ENCODE data around the gene TCAP. TPM values are rescaled to one million over a fixed set of nuclear protein-coding genes. Genes with fewer than 3 reads are reported as not detected.
"Not testable (repeated sequence)": the region's sequence is repeated elsewhere in the genome, so short reads cannot be mapped to it uniquely, and the experiment has no call there.

Gene TCAP
- total RNA-seq, 1 donor from 2014 or later: not detected

DNA sequence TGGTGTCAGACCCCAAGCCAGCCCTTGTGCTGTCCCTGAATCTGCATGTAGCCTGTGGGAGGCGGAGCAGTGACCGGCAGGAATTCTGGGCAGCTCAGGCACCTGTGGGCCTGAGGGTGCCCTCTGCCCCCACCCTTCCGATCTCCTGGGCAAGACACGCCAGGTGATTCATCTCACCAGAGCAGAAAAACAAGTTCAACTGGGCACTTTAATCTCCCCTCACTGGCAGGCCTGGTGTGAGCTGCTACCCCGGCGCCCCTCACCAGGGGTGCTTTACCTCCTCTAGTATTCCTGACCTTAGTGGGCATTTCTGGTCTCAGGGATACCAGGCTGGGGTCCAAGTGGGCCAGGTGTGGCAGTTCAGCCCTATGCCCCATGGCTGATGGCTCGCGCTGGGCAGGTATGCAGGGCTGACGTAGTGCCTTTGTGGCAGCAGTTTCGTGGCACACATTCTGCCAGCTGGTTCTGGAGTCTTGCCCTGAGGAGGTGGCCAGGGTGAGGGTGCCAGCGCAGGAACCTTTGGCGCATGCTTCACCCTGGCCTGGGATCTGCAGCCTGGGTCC lies 40.7 kb downstream of the TCAP start:
- Histone ChIP-seq H3K4me3 (ENCODE audit: low read depth, low read length) (no peak overlapping the region), H3K27me3 (ENCODE audit: control insufficient read depth, insufficient read depth, low read length) (no peaks in the 10 kb centered on the region), H3K36me3 (ENCODE audit: control insufficient read depth, insufficient read depth, low read length) (peaks cover 31% of the 10 kb centered on the region)
- no peak for FAIRE-seq
- peak; percentile 86 for DNase-seq (ENCODE audit: low read depth)
- TF ChIP-seq, protein P1, sequence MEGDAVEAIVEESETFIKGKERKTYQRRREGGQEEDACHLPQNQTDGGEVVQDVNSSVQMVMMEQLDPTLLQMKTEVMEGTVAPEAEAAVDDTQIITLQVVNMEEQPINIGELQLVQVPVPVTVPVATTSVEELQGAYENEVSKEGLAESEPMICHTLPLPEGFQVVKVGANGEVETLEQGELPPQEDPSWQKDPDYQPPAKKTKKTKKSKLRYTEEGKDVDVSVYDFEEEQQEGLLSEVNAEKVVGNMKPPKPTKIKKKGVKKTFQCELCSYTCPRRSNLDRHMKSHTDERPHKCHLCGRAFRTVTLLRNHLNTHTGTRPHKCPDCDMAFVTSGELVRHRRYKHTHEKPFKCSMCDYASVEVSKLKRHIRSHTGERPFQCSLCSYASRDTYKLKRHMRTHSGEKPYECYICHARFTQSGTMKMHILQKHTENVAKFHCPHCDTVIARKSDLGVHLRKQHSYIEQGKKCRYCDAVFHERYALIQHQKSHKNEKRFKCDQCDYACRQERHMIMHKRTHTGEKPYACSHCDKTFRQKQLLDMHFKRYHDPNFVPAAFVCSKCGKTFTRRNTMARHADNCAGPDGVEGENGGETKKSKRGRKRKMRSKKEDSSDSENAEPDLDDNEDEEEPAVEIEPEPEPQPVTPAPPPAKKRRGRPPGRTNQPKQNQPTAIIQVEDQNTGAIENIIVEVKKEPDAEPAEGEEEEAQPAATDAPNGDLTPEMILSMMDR (IDR thresholded peaks at IDR 0.05; ENCODE audit: insufficient read depth, low read length, severe bottlenecking): peak; percentile 4

DNA sequence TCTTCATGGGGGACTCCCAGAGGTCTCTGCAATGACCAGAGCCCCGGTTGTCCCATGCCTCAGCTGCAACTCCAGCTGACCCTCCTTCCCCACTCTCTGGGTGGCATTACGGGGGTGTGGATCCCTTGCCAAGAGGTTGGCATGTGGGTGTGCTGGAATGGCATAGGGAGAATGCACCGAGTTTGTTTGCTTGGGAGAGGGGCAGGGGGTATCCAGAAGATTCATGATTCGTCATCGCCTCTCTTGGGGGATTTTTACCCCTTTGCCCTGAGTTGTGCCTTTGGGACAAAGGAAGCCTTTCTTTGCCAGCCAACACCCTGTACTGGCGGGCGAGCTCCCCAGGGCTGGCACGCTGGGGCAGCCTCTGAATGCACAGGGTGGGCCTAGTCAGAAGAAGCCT lies 41.2 kb downstream of the TCAP start:
- Histone ChIP-seq H3K4me3 (ENCODE audit: low read depth, low read length) (no peak overlapping the region), H3K27me3 (ENCODE audit: control insufficient read depth, insufficient read depth, low read length) (no peaks in the 10 kb centered on the region), H3K36me3 (ENCODE audit: control insufficient read depth, insufficient read depth, low read length) (peaks cover 32% of the 10 kb centered on the region)
- no peak for DNase-seq (ENCODE audit: low read depth)
- TF ChIP-seq, protein P1 (IDR thresholded peaks at IDR 0.05; ENCODE audit: insufficient read depth, low read length, severe bottlenecking): no peak
- no peak for FAIRE-seq

DNA sequence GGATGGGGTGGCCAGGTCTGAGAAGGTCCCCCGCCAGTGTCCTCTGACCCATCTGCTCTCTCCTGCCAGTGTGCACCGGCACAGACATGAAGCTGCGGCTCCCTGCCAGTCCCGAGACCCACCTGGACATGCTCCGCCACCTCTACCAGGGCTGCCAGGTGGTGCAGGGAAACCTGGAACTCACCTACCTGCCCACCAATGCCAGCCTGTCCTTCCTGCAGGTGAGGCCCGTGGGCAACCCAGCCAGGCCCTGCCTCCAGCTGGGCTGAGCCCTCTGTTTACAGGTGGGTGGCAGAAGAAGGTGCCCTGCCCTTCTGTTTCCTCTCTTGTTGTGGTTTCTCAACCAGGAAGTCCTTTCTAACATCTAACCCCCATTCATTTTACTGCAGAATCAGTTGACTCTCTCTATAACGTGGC lies 41.8 kb downstream of the TCAP start:
- peaks cover 36% of the 10 kb centered on the region for H3K36me3 ChIP-seq (ENCODE audit: control insufficient read depth, insufficient read depth, low read length)
- TF ChIP-seq, protein P1 (IDR thresholded peaks at IDR 0.05; ENCODE audit: insufficient read depth, low read length, severe bottlenecking): no peak
- H3K27me3 ChIP-seq (ENCODE audit: control insufficient read depth, insufficient read depth, low read length): no peaks in the 10 kb centered on the region
- no peak overlapping the region for H3K4me3 ChIP-seq (ENCODE audit: low read depth, low read length)
- DNase-seq (ENCODE audit: low read depth) (no peak), FAIRE-seq (peak; percentile 75)

DNA sequence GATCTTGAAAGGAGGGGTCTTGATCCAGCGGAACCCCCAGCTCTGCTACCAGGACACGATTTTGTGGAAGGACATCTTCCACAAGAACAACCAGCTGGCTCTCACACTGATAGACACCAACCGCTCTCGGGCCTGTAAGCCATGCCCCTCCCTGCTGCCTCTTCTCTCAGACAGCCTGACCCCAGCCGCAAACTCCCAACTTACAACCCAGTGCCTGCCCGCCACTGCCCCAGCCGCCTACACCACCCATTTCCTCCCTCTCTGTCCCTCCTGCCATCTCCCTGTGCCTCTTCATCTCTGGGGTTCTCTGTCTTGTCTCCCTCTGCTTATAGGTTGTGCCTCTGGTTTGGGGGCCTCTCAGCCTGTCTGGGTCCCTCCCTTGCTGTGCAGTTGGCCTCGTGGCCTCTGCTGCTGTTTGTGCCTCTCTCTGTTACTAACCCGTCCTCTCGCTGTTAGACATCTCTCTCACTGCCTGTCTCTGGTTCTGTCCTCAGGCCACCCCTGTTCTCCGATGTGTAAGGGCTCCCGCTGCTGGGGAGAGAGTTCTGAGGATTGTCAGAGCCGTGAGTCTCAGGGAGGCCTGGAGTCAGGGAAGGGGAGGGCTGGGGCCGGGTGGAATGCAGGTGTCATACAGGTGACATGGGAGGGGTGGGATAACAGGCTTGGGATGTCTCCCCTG lies 44.3 kb downstream of the TCAP start:
- DNase-seq (ENCODE audit: low read depth) (no peak), FAIRE-seq (no peak)
- Histone ChIP-seq H3K36me3 (ENCODE audit: control insufficient read depth, insufficient read depth, low read length) (peaks cover 39% of the 10 kb centered on the region), H3K4me3 (ENCODE audit: low read depth, low read length) (no peak overlapping the region), H3K27me3 (ENCODE audit: control insufficient read depth, insufficient read depth, low read length) (no peaks in the 10 kb centered on the region)
- TF ChIP-seq, protein P1 (IDR thresholded peaks at IDR 0.05; ENCODE audit: insufficient read depth, low read length, severe bottlenecking): no peak

DNA sequence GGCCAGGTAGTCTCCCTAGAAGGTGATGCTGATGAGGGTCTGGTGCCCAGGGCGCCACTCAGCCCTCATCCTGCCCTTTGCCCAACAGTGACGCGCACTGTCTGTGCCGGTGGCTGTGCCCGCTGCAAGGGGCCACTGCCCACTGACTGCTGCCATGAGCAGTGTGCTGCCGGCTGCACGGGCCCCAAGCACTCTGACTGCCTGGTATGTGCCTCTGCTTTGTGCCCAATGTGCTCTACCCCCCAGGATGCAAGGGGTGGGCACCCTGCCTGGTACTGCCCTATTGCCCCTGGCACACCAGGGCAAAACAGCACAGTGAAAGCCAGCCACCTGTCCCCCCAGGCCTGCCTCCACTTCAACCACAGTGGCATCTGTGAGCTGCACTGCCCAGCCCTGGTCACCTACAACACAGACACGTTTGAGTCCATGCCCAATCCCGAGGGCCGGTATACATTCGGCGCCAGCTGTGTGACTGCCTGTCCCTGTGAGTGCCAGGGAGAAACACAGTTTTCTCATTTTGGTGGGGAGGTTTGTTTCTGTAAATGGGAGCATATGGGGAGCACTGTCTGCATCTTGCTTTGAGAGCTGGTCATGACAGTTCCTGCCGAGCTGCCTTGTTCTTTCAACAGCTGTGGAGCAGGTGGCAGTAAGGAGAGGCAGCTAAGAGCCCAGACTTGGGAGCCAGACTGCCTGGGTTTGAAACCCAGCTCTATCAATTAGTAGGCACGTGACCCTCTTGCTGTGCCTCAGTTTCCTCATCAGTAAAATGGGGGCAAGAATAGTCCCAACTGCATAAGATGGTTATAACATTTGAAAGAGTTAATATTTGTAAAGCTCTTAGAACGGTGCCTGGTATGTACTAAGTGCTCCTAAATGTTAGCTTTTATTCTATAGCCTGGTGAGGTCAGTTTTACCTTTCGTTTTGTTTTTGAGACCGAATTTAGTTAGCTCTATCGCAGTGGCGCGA lies 45.1 kb downstream of the TCAP start:
- DNase-seq (ENCODE audit: low read depth) (no peak), FAIRE-seq (peak; percentile 47)
- peaks cover 39% of the 10 kb centered on the region for H3K36me3 ChIP-seq (ENCODE audit: control insufficient read depth, insufficient read depth, low read length)
- TF ChIP-seq, protein P1 (IDR thresholded peaks at IDR 0.05; ENCODE audit: insufficient read depth, low read length, severe bottlenecking): no peak
- H3K27me3 ChIP-seq (ENCODE audit: control insufficient read depth, insufficient read depth, low read length): no peaks in the 10 kb centered on the region
- H3K4me3 ChIP-seq (ENCODE audit: low read depth, low read length): no peak overlapping the region

DNA sequence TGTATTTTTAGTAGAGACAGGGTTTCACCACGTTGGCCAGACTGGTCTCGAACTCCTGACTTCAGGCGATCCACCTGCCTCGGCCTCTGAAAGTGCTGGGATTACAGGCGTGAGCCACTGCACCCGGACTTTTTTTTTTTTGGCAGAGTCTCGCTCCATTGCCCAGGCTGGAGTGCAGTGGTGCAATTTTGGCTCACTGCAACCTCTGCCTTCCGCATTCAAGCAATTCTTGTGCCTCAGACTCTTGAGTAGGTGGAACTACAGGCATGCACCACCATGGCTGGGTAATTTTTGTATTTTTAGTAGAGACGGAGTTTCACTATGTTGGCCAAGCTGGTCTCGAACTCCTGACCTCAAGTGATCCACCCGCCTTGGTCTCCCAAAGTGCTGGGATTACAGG lies 45.9 kb downstream of the TCAP start:
- FAIRE-seq; H3K27me3 ChIP-seq (ENCODE audit: control insufficient read depth, insufficient read depth, low read length); H3K4me3 ChIP-seq (ENCODE audit: low read depth, low read length); DNase-seq (ENCODE audit: low read depth): not testable (repeated sequence)
- H3K36me3 ChIP-seq (ENCODE audit: control insufficient read depth, insufficient read depth, low read length): peaks cover 43% of the 10 kb centered on the region

All from bronchial epithelial cell (primary cell).